Measurements from ENCODE around the gene CHST12. TPM values are rescaled to one million over a fixed set of nuclear protein-coding genes. Genes with fewer than 3 reads are reported as not detected.

Gene CHST12
- total and polyA plus RNA-seq, 3 experiments from 2014 or later: 7.7 to 63.0 (median 8.3) TPM

GRCh38 chr7:2433713-2434550 is 30.5 kb downstream of the CHST12 start:
- Histone ChIP-seq H3K36me3 (ENCODE audit: insufficient read depth, low read length) (peaks cover 15% of the 10 kb centered on the region), H3K27ac (ENCODE audit: low read depth, low read length) (no peak overlapping the region), H3K9me3 (ENCODE audit: low read length) (no peaks in the 10 kb centered on the region), H3K27me3 (ENCODE audit: insufficient read depth, low read length, poor library complexity, severe bottlenecking) (no peaks in the 10 kb centered on the region), H3K4me3 (ENCODE audit: low read length) (no peak overlapping the region), H3K4me1 (ENCODE audit: insufficient read depth, low read length) (no peaks in the 10 kb centered on the region)
- ChIA-PET POLR2A (no interaction called here), CTCF (interaction anchor here (1.7 kb wide), 1 partner anchor 18 kb away, joined by 4 read pairs; no protein-coding TSS in a partner anchor)
- Mint-ChIP-seq H3K27ac (peak overlapping the region in 1 of 8 donors; percentile 46), H3K36me3 (peaks cover 9 to 66% (median 14%) of the 10 kb centered on the region in 3 donors), H3K9me3 (peaks cover 0 to 4% (median 0%) of the 10 kb centered on the region in 5 donors), H3K4me3 (no peak overlapping the region), H3K4me1 (peaks cover 21 to 41% (median 32%) of the 10 kb centered on the region in 3 donors), H3K27me3 (no peaks in the 10 kb centered on the region)
- DNase-seq: no peak

GRCh38 chr7:2435146-2435545 is 31.7 kb downstream of the CHST12 start:
- H3K9me3 Mint-ChIP-seq: peaks cover 0 to 4% (median 0%) of the 10 kb centered on the region in 5 donors
- H3K27me3 Mint-ChIP-seq: no peaks in the 10 kb centered on the region
- Histone ChIP-seq H3K9me3 (ENCODE audit: low read length) (no peaks in the 10 kb centered on the region), H3K27me3 (ENCODE audit: insufficient read depth, low read length, poor library complexity, severe bottlenecking) (no peaks in the 10 kb centered on the region), H3K27ac (ENCODE audit: low read depth, low read length) (no peak overlapping the region), H3K4me3 (ENCODE audit: low read length) (no peak overlapping the region), H3K36me3 (ENCODE audit: insufficient read depth, low read length) (peaks cover 15% of the 10 kb centered on the region), H3K4me1 (ENCODE audit: insufficient read depth, low read length) (no peaks in the 10 kb centered on the region)
- POLR2A ChIA-PET: no interaction called here
- H3K4me1 Mint-ChIP-seq: peaks cover 13 to 34% (median 28%) of the 10 kb centered on the region in 3 donors
- CTCF ChIA-PET: interaction anchor here (0.6 to 1.4 kb wide), 5 partner anchors 17 to 87 kb away, joined by 3 to 4 read pairs (median 3); no protein-coding TSS in a partner anchor
- peaks cover 11 to 72% (median 17%) of the 10 kb centered on the region in 3 donors for H3K36me3 Mint-ChIP-seq
- no peak overlapping the region for H3K27ac Mint-ChIP-seq
- no peak overlapping the region for H3K4me3 Mint-ChIP-seq
- no peak for DNase-seq

GRCh38 chr7:2436341-2437104 is 33.1 kb downstream of the CHST12 start:
- H3K27ac ChIP-seq (ENCODE audit: low read depth, low read length): no peak overlapping the region
- POLR2A ChIA-PET: no interaction called here
- peaks cover 8 to 73% (median 13%) of the 10 kb centered on the region in 3 donors for H3K36me3 Mint-ChIP-seq
- peak overlapping the region in 2 of 8 donors; percentile 34 to 40 for H3K27ac Mint-ChIP-seq
- CTCF ChIA-PET: interaction anchor here (0.7 to 1.1 kb wide), 3 partner anchors 16 to 81 kb away, joined by 3 to 4 read pairs (median 3); partner anchors contain the start of gene EIF3B
- H3K4me1 ChIP-seq (ENCODE audit: insufficient read depth, low read length): no peaks in the 10 kb centered on the region
- no peak overlapping the region for H3K4me3 Mint-ChIP-seq
- no peak overlapping the region for H3K4me3 ChIP-seq (ENCODE audit: low read length)
- no peaks in the 10 kb centered on the region for H3K9me3 ChIP-seq (ENCODE audit: low read length)
- DNase-seq: no peak
- H3K27me3 Mint-ChIP-seq: no peaks in the 10 kb centered on the region
- H3K4me1 Mint-ChIP-seq: peaks cover 12 to 37% (median 27%) of the 10 kb centered on the region in 3 donors
- H3K27me3 ChIP-seq (ENCODE audit: insufficient read depth, low read length, poor library complexity, severe bottlenecking): no peaks in the 10 kb centered on the region
- H3K9me3 Mint-ChIP-seq: no peaks in the 10 kb centered on the region
- peaks cover 15% of the 10 kb centered on the region for H3K36me3 ChIP-seq (ENCODE audit: insufficient read depth, low read length)

- ChIA-PET POLR2A (no interaction called here), CTCF (no interaction called here)
- Histone ChIP-seq H3K36me3 (ENCODE audit: insufficient read depth, low read length) (peaks cover 15% of the 10 kb centered on the region), H3K4me3 (ENCODE audit: low read length) (no peak overlapping the region), H3K27ac (ENCODE audit: low read depth, low read length) (no peak overlapping the region), H3K9me3 (ENCODE audit: low read length) (no peaks in the 10 kb centered on the region), H3K27me3 (ENCODE audit: insufficient read depth, low read length, poor library complexity, severe bottlenecking) (no peaks in the 10 kb centered on the region), H3K4me1 (ENCODE audit: insufficient read depth, low read length) (no peaks in the 10 kb centered on the region)
- H3K27me3 Mint-ChIP-seq: no peaks in the 10 kb centered on the region
- DNase-seq: no peak
- peaks cover 3 to 73% (median 11%) of the 10 kb centered on the region in 3 donors for H3K36me3 Mint-ChIP-seq
- peaks cover 14 to 36% (median 28%) of the 10 kb centered on the region in 3 donors for H3K4me1 Mint-ChIP-seq
- H3K9me3 Mint-ChIP-seq: no peaks in the 10 kb centered on the region
- no peak overlapping the region for H3K4me3 Mint-ChIP-seq
- peak overlapping the region in 2 of 8 donors; percentile 47 to 51 for H3K27ac Mint-ChIP-seq
Measured at GRCh38 chr7:2437136-2437535, 33.7 kb downstream of the CHST12 start.

GRCh38 chr7:2437537-2438148 is 34.2 kb downstream of the CHST12 start:
- POLR2A ChIA-PET: no interaction called here
- H3K27ac ChIP-seq (ENCODE audit: low read depth, low read length): no peak overlapping the region
- H3K9me3 ChIP-seq (ENCODE audit: low read length): no peaks in the 10 kb centered on the region
- H3K27ac Mint-ChIP-seq: peak overlapping the region in 2 of 8 donors; percentile 47 to 51
- H3K27me3 Mint-ChIP-seq: no peaks in the 10 kb centered on the region
- H3K4me1 Mint-ChIP-seq: peaks cover 14 to 35% (median 28%) of the 10 kb centered on the region in 3 donors
- DNase-seq: no peak
- no peaks in the 10 kb centered on the region for H3K4me1 ChIP-seq (ENCODE audit: insufficient read depth, low read length)
- peaks cover 15% of the 10 kb centered on the region for H3K36me3 ChIP-seq (ENCODE audit: insufficient read depth, low read length)
- peaks cover 3 to 69% (median 11%) of the 10 kb centered on the region in 3 donors for H3K36me3 Mint-ChIP-seq
- no peaks in the 10 kb centered on the region for H3K9me3 Mint-ChIP-seq
- CTCF ChIA-PET: no interaction called here
- no peak overlapping the region for H3K4me3 Mint-ChIP-seq
- H3K4me3 ChIP-seq (ENCODE audit: low read length): no peak overlapping the region
- no peaks in the 10 kb centered on the region for H3K27me3 ChIP-seq (ENCODE audit: insufficient read depth, low read length, poor library complexity, severe bottlenecking)

GRCh38 chr7:2438186-2438585 is 34.8 kb downstream of the CHST12 start:
- peaks cover 15% of the 10 kb centered on the region for H3K36me3 ChIP-seq (ENCODE audit: insufficient read depth, low read length)
- H3K9me3 ChIP-seq (ENCODE audit: low read length): no peaks in the 10 kb centered on the region
- no peaks in the 10 kb centered on the region for H3K27me3 Mint-ChIP-seq
- CTCF ChIA-PET: no interaction called here
- no peak overlapping the region for H3K27ac ChIP-seq (ENCODE audit: low read depth, low read length)
- no peak overlapping the region for H3K4me3 ChIP-seq (ENCODE audit: low read length)
- no peaks in the 10 kb centered on the region for H3K9me3 Mint-ChIP-seq
- no peaks in the 10 kb centered on the region for H3K27me3 ChIP-seq (ENCODE audit: insufficient read depth, low read length, poor library complexity, severe bottlenecking)
- H3K4me1 ChIP-seq (ENCODE audit: insufficient read depth, low read length): no peaks in the 10 kb centered on the region
- POLR2A ChIA-PET: no interaction called here
- H3K4me1 Mint-ChIP-seq: peaks cover 14 to 35% (median 28%) of the 10 kb centered on the region in 3 donors
- peaks cover 3 to 66% (median 11%) of the 10 kb centered on the region in 3 donors for H3K36me3 Mint-ChIP-seq
- no peak for DNase-seq
- H3K27ac Mint-ChIP-seq: no peak overlapping the region
- no peak overlapping the region for H3K4me3 Mint-ChIP-seq

GRCh38 chr7:2438775-2439174 is 35.4 kb downstream of the CHST12 start:
- Histone ChIP-seq H3K4me1 (ENCODE audit: insufficient read depth, low read length) (no peaks in the 10 kb centered on the region), H3K4me3 (ENCODE audit: low read length) (no peak overlapping the region), H3K9me3 (ENCODE audit: low read length) (no peaks in the 10 kb centered on the region), H3K27ac (ENCODE audit: low read depth, low read length) (no peak overlapping the region), H3K27me3 (ENCODE audit: insufficient read depth, low read length, poor library complexity, severe bottlenecking) (no peaks in the 10 kb centered on the region), H3K36me3 (ENCODE audit: insufficient read depth, low read length) (peaks cover 10% of the 10 kb centered on the region)
- Mint-ChIP-seq H3K4me1 (peaks cover 14 to 35% (median 28%) of the 10 kb centered on the region in 3 donors), H3K36me3 (peaks cover 3 to 60% (median 11%) of the 10 kb centered on the region in 3 donors), H3K4me3 (no peak overlapping the region), H3K27me3 (no peaks in the 10 kb centered on the region), H3K9me3 (no peaks in the 10 kb centered on the region), H3K27ac (peak overlapping the region in 1 of 8 donors; percentile 47)
- no peak for DNase-seq
- ChIA-PET CTCF (interaction anchor here (1.2 kb wide), 1 partner anchor 18 kb away, joined by 3 read pairs; no protein-coding TSS in a partner anchor), POLR2A (no interaction called here)

All from CD8-positive, alpha-beta memory T cell (primary cell).